NCI-H2107 treated with DMSO at 0.1 percent for 48 hours (cell line): ENCODE measurements around the gene KCNC1.

Experiments
- DNase-seq: peaks from one replicate; lab custom pipeline; 2025; ENCODE audit not compliant: unreplicated experiment; lab: John Stamatoyannopoulos, UW

KCNC1 gene

GRCh38 chr11:17814546-17814945, 80.0 kb downstream of the KCNC1 start:
- no peak for DNase-seq

GRCh38 chr11:17816232-17816931, 81.8 kb downstream of the KCNC1 start:
- DNase-seq = no peak

GRCh38 chr11:17821648-17822400, 87.2 kb downstream of the KCNC1 start:
- no peak for DNase-seq

DNA sequence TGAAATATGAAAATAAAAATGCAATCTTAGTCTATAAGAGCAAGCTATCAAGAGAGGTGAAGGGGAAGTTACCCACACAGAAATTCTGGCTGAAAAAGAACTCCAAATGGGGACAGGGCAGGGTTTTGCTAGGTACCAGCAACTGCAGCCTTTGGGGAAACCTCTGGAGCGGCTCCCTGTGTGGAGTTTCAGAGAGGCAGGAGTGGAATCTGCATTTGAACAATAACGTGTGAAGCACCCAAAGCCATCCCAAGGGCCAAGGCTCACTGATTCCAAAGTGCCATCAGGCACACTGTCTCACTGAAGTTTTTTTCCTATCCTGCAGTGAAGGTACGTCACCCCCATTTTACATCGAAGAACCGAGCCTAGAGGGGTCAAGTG, 87.8 kb downstream of the KCNC1 start:
- DNase-seq = no peak

DNA sequence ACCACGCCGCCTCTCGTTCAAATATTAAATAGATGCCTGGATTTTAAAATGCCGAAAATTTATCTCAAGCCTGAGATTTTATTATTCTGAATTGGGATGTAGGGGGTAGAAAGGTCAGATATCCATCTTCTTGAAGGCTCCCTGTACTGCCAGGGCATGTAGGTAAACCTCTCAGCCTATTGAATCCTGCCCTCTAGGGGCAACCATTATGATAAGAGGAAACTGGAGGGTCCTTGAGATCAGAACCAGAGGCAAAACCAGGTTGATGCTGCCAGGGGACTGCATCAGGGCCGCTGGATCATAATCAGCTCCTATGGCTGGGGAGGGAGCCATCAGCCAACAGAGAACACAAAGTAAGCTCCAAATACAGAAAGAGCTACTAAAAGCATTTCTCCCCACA, 92.4 kb downstream of the KCNC1 start:
- no peak for DNase-seq

GRCh38 chr11:17828311-17828751, 93.8 kb downstream of the KCNC1 start:
- DNase-seq = no peak

GRCh38 chr11:17831228-17831627, 96.6 kb downstream of the KCNC1 start:
- DNase-seq = no peak

DNA sequence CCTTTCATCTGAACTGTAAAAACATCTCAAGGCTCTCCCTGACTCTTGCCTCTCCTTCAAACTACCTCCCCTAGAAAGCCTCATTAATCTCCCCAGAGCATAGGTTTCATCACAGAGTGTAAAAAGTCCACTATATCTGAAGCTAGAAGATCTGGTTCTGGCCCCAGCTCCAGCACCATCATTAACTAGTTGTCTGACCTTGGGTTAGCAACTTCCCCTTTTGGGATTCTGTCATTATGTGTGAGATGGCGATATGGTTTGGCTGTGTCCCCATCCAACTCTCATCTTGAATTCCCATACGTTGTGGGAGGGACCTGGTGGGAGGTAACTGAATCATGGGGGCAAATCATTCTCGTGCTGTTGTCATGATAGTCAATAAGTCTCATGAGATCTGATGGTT, 97.3 kb downstream of the KCNC1 start:
- DNase-seq = no peak
